ENCODE data around the gene SERPINB4. TPM values are rescaled to one million over a fixed set of nuclear protein-coding genes. Genes with fewer than 3 reads are reported as not detected.
A peak's percentile ranks its signal among the peaks of the same experiment; 100 is the strongest.
"Not testable (repeated sequence)": the region's sequence is repeated elsewhere in the genome, so short reads cannot be mapped to it uniquely, and the experiment has no call there.

SERPINB4 gene
- total RNA-seq (ENCODE audit: insufficient read depth, low replicate concordance): 4.1 TPM

DNA sequence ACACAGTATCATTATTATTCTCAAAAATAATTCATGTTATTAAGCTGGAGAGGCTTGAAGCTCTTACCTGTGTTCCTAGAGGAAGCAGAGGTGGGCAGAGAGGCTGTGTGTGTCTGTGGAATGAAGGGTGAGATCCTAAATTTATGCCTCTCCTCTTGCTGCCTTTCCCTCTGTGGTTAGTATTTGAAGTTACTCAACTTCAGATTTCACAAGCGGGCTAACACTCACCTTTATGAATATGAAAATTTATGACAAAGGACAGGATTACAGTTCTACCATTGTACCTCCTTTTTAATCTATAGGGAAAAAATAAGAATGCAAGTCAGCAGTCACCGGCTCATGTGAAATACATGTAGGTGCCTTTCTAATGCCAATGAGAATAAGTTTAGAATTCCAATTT, at the start of gene SERPINB4:
SERPINB4 (minus strand) TSS at position 115 of the 400 bp plus-strand sequence. CDS start 679 bp downstream, outside the sequence.
- not testable (repeated sequence) for DNase-seq (ENCODE audit: low spot score)

DNA sequence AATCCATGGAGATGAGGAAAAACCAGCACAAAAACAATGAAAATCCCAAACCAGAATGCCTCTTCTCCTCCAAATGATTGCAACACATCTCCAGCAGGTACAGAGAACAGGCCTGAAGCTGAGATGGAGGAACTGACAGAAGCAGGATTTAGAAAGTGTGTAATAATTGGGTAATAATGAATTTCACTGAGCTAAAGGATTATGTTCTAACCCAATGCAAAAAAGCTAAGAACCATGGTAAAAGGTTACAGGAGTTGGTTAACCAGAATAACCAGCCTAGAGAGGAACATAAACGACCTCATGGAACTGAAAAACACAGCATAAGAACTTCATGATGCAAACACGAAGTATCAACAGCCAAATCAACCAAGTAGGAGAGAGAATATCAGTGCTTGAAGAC, 45.0 kb upstream of the SERPINB4 start:
- no peak for DNase-seq (ENCODE audit: low spot score)

DNA sequence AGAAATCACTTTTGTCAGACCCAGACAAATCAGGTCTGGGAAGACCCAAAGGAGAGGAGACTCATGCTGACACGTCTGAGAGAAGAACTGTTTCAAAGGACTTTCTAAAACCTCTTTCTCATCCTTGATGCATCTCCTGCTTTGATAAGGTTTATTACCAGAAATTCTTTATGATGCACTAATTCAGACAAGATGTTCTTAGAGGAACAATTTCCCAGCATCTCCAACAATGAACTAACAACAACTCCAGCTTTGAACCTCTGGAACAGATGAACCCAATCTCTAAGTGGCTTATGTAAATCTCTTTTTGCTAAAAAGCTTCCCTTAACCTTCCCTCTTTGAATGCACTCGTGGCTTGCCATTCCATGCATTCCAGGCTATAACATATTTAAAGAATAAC, 42.8 kb upstream of the SERPINB4 start:
- no peak for DNase-seq (ENCODE audit: low spot score)

DNA sequence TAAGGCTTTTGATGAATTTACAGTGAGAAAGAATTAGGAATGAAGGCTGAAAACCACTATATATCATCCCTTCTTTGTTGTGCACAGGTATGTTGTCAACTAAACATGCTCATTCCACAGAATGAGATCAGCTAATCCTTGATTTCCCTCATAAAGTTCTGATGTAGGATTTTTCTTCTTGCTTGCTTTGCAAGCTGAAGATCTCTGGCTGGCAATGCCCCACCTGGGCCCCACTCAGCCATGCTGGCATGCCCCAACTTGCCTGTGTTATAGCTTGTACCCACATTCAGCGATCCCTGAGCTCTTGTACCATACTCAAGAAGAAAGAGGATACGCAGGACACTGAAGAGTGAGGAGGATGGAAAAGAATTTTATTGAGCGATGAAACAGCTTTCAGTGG, 40.7 kb upstream of the SERPINB4 start:
- no peak for DNase-seq (ENCODE audit: low spot score)

DNA sequence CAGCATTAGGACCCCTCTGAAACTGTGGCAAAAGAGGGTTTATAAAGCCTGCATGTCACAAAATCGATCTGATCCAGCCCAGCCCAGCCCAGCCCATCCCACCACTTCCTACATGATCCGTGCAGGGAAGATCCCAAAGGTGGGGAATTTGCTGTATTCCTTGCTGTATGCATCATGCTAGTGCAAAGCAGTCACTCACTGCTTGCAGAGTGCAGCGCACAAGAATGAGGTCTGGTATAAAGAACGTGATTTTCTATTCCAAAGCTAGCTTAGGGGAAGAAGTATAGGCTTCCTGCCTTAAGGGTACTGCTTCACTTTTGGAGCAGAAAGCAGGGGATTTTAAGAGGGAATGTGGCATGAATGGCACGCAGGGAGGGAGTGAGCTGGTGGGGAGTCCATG, 39.8 kb upstream of the SERPINB4 start:
- DNase-seq (ENCODE audit: low spot score): peak; percentile 4

DNA sequence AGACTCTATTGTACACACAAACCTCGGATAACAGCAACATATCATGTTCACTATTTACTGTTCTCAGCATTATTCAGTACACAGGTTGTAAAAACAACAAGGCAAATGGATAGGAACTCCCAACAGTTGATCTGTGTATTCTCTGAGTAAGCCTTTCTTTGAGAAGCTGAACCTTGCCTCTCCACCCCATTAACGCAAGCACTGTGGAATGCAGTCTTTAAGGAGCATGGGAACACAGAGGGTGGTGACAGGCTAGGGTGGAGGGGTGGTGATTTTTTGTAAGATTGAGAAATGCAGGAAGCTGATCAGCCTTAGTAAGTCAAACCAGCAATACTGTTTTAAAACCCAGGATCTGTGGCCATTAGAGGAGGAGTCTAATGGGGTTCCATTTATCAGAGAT, 39.1 kb upstream of the SERPINB4 start:
- peak; percentile 74 for DNase-seq (ENCODE audit: low spot score)

DNA sequence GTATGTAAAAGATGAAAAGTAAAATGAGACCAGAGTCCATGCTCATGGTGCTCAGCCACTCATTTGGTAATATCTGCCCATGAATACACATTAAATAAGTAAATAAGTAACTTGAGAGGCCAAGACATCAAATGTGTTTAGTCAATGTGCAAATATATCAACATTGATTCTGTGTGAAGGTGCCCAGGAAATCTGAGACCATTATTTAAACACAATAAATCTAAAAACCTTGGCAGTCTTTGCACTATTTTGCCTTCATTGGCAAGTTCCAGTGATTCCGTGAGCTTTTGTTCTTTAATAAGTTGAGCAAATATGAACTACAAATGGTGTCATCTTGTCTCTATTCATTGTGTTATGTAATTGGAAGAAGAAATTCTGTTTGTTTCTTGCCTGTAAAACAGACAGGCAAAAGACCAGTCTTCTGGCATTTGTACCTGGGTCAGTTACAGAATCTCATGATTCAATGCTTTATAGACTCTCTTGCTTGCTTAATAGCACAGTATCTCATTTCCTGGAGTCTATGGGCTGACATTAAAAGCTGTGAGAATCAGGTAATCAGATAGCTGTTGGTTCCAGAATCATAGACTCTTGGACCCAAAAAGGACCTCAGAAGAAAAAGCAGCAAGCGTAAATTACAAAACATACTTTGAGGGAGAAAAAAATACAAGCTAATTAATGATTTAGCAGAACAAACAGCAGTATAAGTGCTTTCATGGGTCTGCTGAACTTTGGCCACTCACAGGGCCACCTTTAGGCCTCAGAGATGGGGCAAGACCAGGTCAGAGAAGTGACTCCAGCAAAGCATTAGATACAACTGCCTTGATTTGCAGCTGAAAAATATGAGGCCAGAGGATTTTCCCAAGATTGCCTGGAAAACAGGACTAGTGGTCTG, 37.6 kb upstream of the SERPINB4 start:
- no peak for DNase-seq (ENCODE audit: low spot score)

DNA sequence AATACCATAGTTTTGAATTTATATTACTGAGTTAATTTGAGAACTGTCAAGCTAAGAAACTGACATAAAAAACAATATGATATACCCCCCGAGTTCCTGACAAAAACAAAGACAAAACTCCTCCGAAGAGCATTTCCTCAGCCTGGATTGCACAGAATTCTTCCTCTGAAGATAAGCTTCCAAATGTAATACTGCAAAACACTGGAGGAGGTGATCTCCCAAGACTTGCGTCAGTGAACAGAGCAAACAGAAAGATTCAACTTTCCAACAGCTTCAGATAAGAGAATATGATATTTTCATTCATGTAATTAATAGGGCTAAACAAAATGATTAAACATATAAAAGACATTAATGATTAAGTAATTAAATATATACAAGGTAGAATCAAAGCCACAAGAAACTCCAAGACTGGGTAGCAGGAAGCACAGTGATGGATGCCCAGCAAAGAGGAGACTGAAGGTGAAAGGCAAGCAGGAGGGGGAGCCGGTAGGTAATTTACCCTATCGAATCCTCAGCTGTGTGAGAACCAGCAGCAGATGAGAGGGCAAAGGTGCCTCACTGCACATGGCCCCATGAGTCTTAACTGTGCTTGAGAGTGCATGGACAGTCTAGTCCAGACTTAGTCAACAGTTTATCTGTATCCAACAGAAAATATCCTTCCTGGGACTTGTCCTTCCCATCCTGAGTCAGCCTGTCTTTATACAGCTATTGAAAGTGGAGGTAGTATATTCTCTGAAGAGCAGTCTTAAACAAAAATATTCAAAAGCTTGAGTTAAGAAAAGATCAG, 36.0 kb upstream of the SERPINB4 start:
- DNase-seq (ENCODE audit: low spot score): no peak

DNA sequence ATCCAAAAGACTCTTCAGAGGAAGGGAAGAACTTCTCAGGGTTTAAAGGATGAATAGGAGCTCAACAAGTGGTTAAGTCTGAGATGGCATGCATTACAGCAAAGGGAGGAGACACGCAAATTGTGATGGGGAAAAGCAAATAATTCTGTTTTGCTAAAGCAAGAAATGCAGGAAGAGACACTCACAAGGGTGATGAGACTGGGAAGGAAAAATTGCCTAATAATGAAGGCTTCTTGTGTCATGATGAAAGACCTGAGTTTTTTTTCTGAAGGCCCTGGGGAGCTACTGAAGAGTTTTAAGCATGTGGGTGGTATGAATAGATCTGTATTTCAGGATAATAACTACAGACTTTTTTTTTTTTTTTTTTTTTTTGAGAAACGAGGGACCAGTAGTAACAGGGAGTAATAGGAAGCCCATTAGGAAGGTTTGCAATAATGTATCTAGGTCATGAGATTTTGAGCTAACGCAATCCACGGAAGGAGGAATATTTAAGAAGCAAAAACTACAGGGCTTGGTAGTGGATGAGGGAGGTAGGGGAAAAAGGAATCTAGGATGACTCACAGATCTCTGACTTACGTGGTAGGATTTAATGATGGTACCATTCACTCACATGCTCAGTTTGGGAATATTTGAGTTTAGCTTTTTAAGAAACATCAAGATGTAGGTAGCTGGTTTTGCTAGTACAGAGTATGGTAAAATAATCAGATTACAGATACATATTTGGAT, 33.6 kb upstream of the SERPINB4 start:
- no peak for DNase-seq (ENCODE audit: low spot score)

DNA sequence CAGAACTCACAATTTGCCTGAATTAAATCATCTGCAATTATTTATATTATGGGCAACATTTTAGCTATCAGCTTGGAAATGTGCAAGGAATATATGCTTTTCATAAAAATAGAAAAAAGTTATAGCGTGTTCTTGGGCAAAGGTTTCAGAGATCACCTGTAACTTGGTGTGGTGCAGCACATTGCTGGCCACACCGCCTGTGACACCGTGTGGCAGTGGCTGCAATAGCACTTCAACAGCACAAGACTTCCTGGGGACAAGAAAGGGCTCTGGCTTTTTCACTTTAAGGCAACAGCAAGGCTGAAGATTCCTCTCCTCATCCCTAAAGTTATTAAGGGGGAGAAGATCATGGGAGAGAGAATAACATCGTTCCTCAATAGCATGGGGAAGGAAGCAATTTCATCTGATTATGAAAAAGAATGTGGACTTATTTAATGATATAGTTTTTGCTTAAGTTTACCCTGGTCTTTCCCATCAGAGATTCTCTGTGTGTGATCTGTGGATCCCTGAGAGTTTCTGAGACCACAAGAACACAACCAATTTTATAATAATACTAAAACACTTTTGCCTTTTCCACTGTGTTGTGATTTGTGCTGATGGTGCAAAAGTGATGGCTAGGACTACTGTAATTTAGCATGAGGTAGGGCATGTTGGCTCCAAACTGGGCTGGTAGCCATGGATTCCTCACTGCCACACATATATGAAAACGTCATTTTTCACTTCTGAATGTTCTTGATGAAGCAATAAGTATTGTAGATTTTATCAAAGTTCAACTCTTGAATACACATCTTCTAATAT, 32.7 kb upstream of the SERPINB4 start:
- DNase-seq (ENCODE audit: low spot score): no peak

DNA sequence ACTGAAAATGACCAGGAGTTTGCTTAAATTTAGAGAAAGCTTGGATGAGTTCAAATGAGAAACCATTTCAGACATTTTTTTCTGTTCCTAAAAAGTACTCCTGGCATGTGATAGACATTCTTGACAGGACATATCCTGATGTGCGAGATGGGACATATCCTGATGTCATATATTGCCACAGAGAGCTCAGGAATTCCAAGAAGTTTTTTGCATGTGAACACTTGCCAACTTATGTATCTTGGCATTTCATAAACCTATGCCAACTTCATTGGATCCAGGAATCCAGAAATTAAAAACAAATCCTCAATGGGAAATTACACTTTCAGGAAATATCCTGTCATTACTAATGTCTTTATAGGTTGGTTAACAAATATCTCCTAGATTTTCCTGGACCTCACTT, 20.5 kb upstream of the SERPINB4 start:
- DNase-seq (ENCODE audit: low spot score): no peak

DNA sequence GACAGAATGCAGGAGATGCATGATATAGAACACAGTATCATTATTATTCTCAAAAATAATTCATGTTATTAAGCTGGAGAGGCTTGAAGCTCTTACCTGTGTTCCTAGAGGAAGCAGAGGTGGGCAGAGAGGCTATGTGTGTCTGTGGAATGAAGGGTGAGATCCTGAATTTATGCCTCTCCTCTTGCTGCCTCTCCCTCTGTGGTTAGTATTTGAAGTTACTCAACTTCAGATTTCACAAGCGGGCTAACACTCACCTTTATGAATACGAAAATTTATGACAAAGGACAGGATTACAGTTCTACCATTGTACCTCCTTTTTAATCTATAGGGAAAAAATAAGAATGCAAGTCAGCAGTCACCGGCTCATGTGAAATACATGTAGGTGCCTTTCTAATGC, 17.7 kb upstream of the SERPINB4 start, which contains the start of gene SERPINB3:
SERPINB3 (minus strand) TSS at position 144 of the 400 bp plus-strand sequence. CDS start 677 bp downstream, outside the sequence.
- not testable (repeated sequence) for DNase-seq (ENCODE audit: low spot score)

DNA sequence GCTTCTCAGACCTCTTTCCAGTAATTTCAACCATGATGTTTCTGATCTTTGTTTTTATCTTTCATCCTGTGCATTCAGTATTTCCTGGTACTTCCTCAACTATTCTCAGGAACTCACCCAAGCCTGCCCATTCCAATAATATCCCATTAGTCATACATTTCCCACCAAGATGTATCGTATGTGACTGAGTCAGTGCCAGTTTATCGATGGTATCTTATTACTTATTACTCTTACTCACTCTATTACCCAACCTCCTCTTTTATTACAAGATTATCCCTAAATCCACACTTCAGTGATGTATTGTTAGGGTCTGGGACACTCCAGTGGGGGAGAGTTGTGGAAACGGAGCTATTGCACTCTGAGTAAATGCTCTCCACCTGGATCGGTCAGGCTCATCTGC, 14.9 kb upstream of the SERPINB4 start:
- not testable (repeated sequence) for DNase-seq (ENCODE audit: low spot score)

DNA sequence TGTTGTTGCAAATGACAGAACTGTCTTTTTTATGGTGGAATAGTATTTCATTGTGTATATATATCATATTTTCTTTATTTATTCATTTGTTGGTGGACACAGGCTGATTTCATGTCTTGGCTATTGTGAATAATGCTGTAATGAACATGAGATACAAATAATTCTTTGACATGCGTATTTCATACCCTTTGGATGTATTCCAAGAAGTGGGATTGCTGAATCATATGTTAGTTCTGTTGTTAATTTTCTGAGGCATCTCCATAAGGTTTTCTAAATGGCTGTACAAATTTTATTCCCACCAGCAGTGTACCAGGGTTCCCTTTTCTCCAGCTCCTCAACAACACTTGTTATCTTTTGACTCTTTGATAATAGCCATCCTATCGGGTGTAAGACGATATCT, 6.2 kb upstream of the SERPINB4 start:
- DNase-seq (ENCODE audit: low spot score): not testable (repeated sequence)

DNA sequence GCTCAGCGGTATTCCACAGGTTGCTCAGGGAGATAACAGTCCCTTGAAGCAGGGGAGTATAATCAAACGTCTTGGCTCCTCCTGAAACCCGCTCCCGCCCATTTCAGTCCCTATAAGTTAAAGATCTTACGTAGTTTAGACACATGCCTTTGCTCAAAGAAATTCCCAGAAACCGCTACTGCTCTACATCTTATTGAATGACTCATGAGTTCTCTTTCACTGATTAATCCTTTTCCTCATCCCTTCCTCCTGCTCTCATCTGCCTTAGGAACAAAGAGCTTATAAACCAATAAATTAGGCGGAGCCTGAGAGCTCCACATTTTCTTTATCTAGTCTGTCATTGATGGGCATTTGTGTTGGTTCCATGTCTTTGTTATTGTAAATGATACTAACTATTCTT, 4.2 kb upstream of the SERPINB4 start:
- DNase-seq (ENCODE audit: low spot score): no peak

DNA sequence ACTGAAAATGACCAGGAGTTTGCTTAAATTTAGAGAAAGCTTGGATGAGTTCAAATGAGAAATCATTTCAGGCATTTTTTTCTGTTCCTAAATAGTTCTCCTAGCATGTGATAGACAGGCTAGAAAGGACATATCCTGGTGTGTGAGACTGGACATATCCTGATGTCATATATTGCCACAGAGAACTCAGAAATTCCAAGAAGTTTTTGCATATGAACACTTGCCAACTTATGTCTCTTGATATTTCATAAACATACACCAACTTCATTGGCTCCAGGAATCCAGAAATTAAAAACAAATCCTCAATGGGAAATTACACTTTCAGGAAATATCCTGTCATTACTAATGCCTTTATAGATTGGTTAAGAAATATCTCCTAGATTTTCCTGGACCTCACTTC, 2.9 kb upstream of the SERPINB4 start:
- peak; percentile 13 for DNase-seq (ENCODE audit: low spot score)

DNA sequence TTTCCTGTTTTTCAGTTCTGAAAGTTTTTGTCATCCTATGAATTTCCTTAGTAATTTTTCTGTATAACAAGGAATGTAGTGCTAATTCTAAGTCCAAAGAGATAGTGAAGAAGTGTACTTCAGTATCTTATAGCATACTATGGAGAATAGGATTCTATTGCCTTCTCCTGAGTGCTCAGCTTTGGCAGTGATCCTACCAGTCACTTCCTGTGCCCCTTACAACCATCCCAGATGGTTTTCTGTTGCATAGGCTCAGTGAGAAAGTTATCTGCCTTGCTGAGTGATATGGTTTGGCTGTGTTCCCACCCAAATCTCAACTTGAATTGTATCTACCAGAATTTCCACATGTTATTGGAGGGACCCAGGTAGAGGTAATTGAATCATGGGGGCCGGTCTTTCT, 638 bp upstream of the SERPINB4 start:
- not testable (repeated sequence) for DNase-seq (ENCODE audit: low spot score)

DNA sequence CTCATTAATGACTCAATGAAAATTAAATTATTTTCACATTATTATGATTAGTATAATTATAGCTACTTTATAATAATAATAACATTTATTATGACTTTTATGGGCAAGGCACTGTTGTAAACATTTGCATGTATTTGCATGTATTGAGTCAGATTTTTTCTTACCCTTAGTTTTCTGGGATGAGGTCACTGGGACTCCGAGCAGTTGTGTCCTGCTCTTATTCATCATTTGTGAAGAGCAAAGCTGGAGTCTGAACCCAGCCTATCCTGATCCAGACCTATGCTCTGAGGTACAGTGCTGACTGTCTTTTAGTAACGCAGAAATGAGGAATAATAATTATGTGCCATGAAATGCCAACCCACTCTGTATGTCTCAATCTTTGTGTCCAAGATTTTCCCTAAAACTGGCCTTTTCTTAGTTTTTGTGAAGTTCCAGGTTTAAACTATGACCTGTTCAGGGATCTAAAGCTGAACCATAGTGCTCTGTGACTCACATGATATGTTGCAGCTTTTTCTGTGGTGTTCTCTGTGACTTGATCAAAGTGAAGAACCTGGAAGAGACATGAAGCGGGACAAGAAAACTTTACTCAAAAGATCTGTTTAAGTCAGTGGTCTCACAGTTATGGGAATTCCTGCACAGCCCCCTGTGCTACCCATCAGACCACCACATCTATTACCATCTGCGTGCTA, 1.2 kb downstream of the SERPINB4 start:
- not testable (repeated sequence) for DNase-seq (ENCODE audit: low spot score)

DNA sequence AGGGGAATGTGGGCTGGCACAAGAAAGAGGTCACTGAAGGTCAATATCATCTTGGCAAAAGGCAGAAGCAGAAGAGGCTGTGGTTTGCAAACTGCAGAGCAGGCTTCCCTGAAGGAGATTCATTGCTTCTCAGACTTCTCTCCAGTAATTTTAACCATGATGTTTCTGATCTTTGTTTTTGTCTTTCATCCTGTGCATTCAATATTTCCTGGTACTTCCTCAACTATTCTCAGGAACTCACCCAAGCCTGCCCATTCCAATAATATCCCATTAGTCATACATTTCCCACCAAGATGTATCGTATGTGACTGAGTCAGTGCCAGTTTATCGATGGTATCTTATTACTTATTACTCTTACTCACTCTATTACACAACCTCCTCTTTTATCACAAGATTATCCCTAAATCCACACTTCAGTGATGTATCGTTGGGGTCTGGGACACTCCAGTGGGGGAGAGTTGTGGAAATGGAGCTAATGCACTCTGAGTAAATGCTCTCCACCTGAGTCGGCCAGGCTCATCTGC, 2.8 kb downstream of the SERPINB4 start:
- DNase-seq (ENCODE audit: low spot score): not testable (repeated sequence)

DNA sequence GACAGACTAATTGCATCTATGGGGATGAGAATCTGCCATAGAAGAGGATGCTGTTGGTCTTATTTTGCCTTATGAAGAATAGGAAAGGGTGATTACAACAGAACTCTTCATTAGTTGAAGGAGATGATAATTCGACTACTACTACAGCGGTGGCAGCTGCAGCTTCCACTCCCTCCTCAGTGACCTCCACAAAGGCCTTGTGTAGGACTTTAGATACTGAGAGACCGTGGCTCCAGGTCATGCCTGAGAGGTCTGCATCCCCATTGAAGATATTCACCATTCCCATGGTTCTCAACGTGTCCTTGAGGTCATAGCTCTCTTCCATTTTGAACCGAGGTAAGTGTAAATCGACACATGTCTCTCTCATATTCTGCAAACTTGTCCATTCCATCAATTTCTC, 6.4 kb downstream of the SERPINB4 start:
- DNase-seq (ENCODE audit: low spot score): no peak
